Esophagus muscularis mucosa (tissue), 4 donors: ENCODE data around the gene POLDIP2. TPM values are rescaled to one million over a fixed set of nuclear protein-coding genes. Genes with fewer than 3 reads are reported as not detected.

Experiments used
- DNase-seq: peaks from one replicate; pipeline ENCODE4 v3.0.0-alpha.2; 2017; ENCODE audit errors: extremely low spot score
- H3K27ac ChIP-seq, 4 donors: fragments of 200-600 bp; sonication (generic); replicated peaks in 1 of 4; 1 replicate in 3 of 4; 2 replicates in 1 of 4; pipeline ENCODE4 v1.5.1; 2016 to 2019; ENCODE audit warnings: mild to moderate bottlenecking in 1 of 4
- H3K27me3 ChIP-seq, 4 donors: fragments of 200-600 bp; sonication (generic); one replicate each; pipeline versions ENCODE4 v1.5.1 to v1.6.0; 2016 to 2019
- H3K36me3 ChIP-seq, 4 donors: fragments of 200-600 bp; sonication (generic); one replicate each; pipeline ENCODE4 v1.5.1; 2016 to 2019
- H3K4me1 ChIP-seq, 4 donors: fragments of 200-600 bp; sonication (generic); one replicate each; pipeline ENCODE4 v1.5.1; 2016 to 2019
- H3K4me3 ChIP-seq, 4 donors: fragments of 200-600 bp; sonication (generic); 1 replicate in 2 of 4; 2 replicates in 2 of 4; pipeline ENCODE4 v1.5.1; 2016 to 2019; ENCODE audit warnings: mild to moderate bottlenecking in 4 of 4, moderate library complexity in 1 of 4
- H3K9me3 ChIP-seq, 4 donors: fragments of 200-600 bp; sonication (generic); 1 replicate in 3 of 4; 2 replicates in 1 of 4; pipeline ENCODE4 v1.5.1; 2016 to 2019
- CTCF ChIP-seq, 3 experiments: fragments of 200-600 bp in 2 of 3; fragments of 450-650 bp in 1 of 3; sonication (generic) in 2 of 3; IDR thresholded peaks; one replicate each; pipeline ENCODE4 v1.5.1; 2017 to 2019; ENCODE audit warnings: antibody characterized with exemption in 3 of 3, mild to moderate bottlenecking in 2 of 3, moderate library complexity in 1 of 3
- EP300 ChIP-seq: sonication (generic); formaldehyde crosslinking; IDR thresholded peaks from one replicate; pipeline ENCODE4 v1.6.1; 2017; ENCODE audit warnings: antibody characterized with exemption
- POLR2A ChIP-seq: fragments of 450-650 bp; IDR thresholded peaks from one replicate; pipeline ENCODE4 v1.6.1; 2017; ENCODE audit warnings: antibody characterized with exemption, moderate library complexity, mild to moderate bottlenecking, low read depth
- POLR2AphosphoS5 ChIP-seq, 2 donors: sonication (generic); formaldehyde crosslinking; IDR thresholded peaks; one replicate each; pipeline ENCODE4 v1.6.1; 2017; ENCODE audit warnings: antibody characterized with exemption in 2 of 2
- WGBS: methylation state at CpG from one replicate; pipeline ENCODE4 v1.1.5; 2018; 5-methylcytosine and 5-hydroxymethylcytosine counted together
- intact Hi-C: fragments of 100-400 bp; cut with DNase I; formaldehyde crosslinking; loops from one replicate; pipeline ENCODE4 v1.15.1; 2023
- total RNA-seq, 4 donors: library from RNA; depleted of rRNA; stranded (reverse); fragments of >200 nt; gene quantifications; one replicate each; pipeline versions ENCODE4 v1.1.0 to v1.2.1, GENCODE V29; 2016

POLDIP2 gene
- total RNA-seq, 4 donors from 2014 or later, result 67.7 to 97.5 (median 81.4) TPM

- intact Hi-C loops, result loop anchor here (10.0 kb wide), 1 partner anchor 288 kb away; the partner anchor contains the start of gene NLK
- no peak for DNase-seq
- no peak overlapping the region for H3K4me3 ChIP-seq
- no peaks in the 10 kb centered on the region for H3K9me3 ChIP-seq
- no peaks in the 10 kb centered on the region for H3K27me3 ChIP-seq
- peaks cover 36 to 45% (median 43%) of the 10 kb centered on the region in 4 donors for H3K4me1 ChIP-seq
- H3K36me3 ChIP-seq, result peaks cover 28 to 40% (median 40%) of the 10 kb centered on the region in 4 donors
- WGBS, result 73% methylated on average over 1 of the region's 1 CpG
- no peak overlapping the region for H3K27ac ChIP-seq
- TF ChIP-seq POLR2AphosphoS5 (IDR thresholded peaks at IDR 0.05) (no peak), POLR2A (no peak), EP300 (no peak), CTCF (IDR thresholded peaks at IDR 0.05) (no peak)
Measured at GRCh38 chr17:28333083-28333746, 24.1 kb downstream of the POLDIP2 start.

GRCh38 chr17:28331891-28332420, 25.4 kb downstream of the POLDIP2 start:
- Histone ChIP-seq H3K27me3 (no peaks in the 10 kb centered on the region), H3K4me1 (peaks cover 23 to 32% (median 30%) of the 10 kb centered on the region in 4 donors), H3K36me3 (peaks cover 32 to 53% (median 51%) of the 10 kb centered on the region in 4 donors), H3K4me3 (no peak overlapping the region), H3K9me3 (no peaks in the 10 kb centered on the region), H3K27ac (no peak overlapping the region)
- intact Hi-C loops, result loop anchor here (10.0 kb wide), 1 partner anchor 287 kb away; the partner anchor contains the start of gene NLK
- no peak for DNase-seq
- TF ChIP-seq EP300 (no peak), POLR2AphosphoS5 (IDR thresholded peaks at IDR 0.05) (no peak), POLR2A (no peak), CTCF (IDR thresholded peaks at IDR 0.05) (no peak)
- 95% methylated on average over 6 of the region's 6 CpGs for WGBS

GRCh38 chr17:28330671-28331070, 26.7 kb downstream of the POLDIP2 start:
- H3K27me3 ChIP-seq, result no peaks in the 10 kb centered on the region
- TF ChIP-seq POLR2A (no peak), EP300 (no peak), POLR2AphosphoS5 (IDR thresholded peaks at IDR 0.05) (no peak), CTCF (IDR thresholded peaks at IDR 0.05) (no peak)
- no peaks in the 10 kb centered on the region for H3K9me3 ChIP-seq
- no peak for DNase-seq
- no peak overlapping the region for H3K4me3 ChIP-seq
- peaks cover 32 to 64% (median 51%) of the 10 kb centered on the region in 4 donors for H3K36me3 ChIP-seq
- H3K27ac ChIP-seq, result no peak overlapping the region
- peaks cover 16 to 24% (median 19%) of the 10 kb centered on the region in 4 donors for H3K4me1 ChIP-seq
- WGBS, result 84% methylated on average over 4 of the region's 5 CpGs
- intact Hi-C loops, result loop anchor here (10.0 kb wide), 1 partner anchor 286 kb away; the partner anchor contains the start of gene NLK

- Histone ChIP-seq H3K36me3 (peaks cover 32 to 64% (median 51%) of the 10 kb centered on the region in 4 donors), H3K27me3 (no peaks in the 10 kb centered on the region), H3K27ac (no peak overlapping the region), H3K4me1 (peaks cover under 1 to 8% (median 4%) of the 10 kb centered on the region in 4 donors), H3K9me3 (no peaks in the 10 kb centered on the region), H3K4me3 (no peak overlapping the region)
- DNase-seq, result no peak
- WGBS, result 74% methylated on average over 4 of the region's 4 CpGs
- TF ChIP-seq POLR2A (no peak), CTCF (IDR thresholded peaks at IDR 0.05) (no peak), EP300 (no peak), POLR2AphosphoS5 (IDR thresholded peaks at IDR 0.05) (no peak)
- intact Hi-C loops, result no loop called here
Measured at GRCh38 chr17:28328325-28328724, 29.0 kb downstream of the POLDIP2 start.
